Adrenal gland (tissue), 19 donors: Measurements from ENCODE around the gene BSPRY. TPM values are rescaled to one million over a fixed set of nuclear protein-coding genes. Genes with fewer than 3 reads are reported as not detected.

ENCODE experiments used
- DNase-seq, 7 donors: peaks; one replicate each; pipeline ENCODE4 v3.0.0-alpha.2; 2019 to 2020
- H3K27ac ChIP-seq, 5 donors: fragments of 200-600 bp; sonication (generic) in 4 of 5; 1 replicate in 3 of 5; 2 replicates in 2 of 5; pipeline versions ENCODE4 v1.5.1 to v1.8.0; 2016 to 2020; ENCODE audit warnings: mild to moderate bottlenecking in 1 of 5
- H3K27me3 ChIP-seq: fragments of 200-600 bp; 2 replicates; pipeline ENCODE4 v1.8.0; 2021
- H3K36me3 ChIP-seq, 2 donors: fragments of 200-600 bp; replicated peaks in 1 of 2; 1 replicate in 1 of 2; 2 replicates in 1 of 2; pipeline versions ENCODE4 v1.5.1 to v1.8.0; 2018 to 2022
- H3K4me1 ChIP-seq, 2 donors: fragments of 200-600 bp; replicated peaks in 1 of 2; 1 replicate in 1 of 2; 2 replicates in 1 of 2; pipeline versions ENCODE4 v1.5.1 to v1.8.0; 2018 to 2021
- H3K4me3 ChIP-seq, 4 donors: fragments of 200-600 bp; sonication (generic) in 3 of 4; one replicate each; pipeline ENCODE4 v1.5.1; 2016 to 2018
- H3K9me3 ChIP-seq, 3 donors: fragments of 200-600 bp; sonication (generic) in 1 of 3; replicated peaks in 1 of 3; 1 replicate in 2 of 3; 2 replicates in 1 of 3; pipeline versions ENCODE4 v1.5.1 to v1.8.0; 2016 to 2021
- POLR2A ChIP-seq, 2 donors: fragments of 450-650 bp; IDR thresholded peaks; one replicate each; pipeline ENCODE4 v1.6.1; 2017; ENCODE audit warnings: antibody characterized with exemption in 2 of 2, mild to moderate bottlenecking in 2 of 2, moderate library complexity in 1 of 2
- WGBS, 4 donors: extraction: QIAGEN DNeasy Blood & Tissue Kit in 2 of 4; methylation state at CpG; one replicate each; pipeline versions ENCODE4 v1.1.5 to v1.1.7; 2013 to 2017; 5-methylcytosine and 5-hydroxymethylcytosine counted together
- intact Hi-C, 2 donors: fragments of 100-400 bp; cut with DNase I; formaldehyde crosslinking; loops; one replicate each; pipeline versions ENCODE4 v1.14.1 to v1.15.0; 2022 to 2023
- long read RNA-seq, 10 donors: library from polyadenylated mRNA in 3 of 10; unstranded in 2 of 10; stranded (forward) in 1 of 10; transcript quantifications; one replicate each; pipeline ENCODE4 v2.0.0 and lab custom pipeline, GENCODE V29; 2021 to 2026
- polyA plus RNA-seq, 3 donors: library from polyadenylated mRNA; stranded (reverse); fragments of 200-250 nt in 2 of 3; fragments of 350-450 nt in 1 of 3; fragmentation: Illumina TruSeq in 1 of 3; extraction: RNeasy Lipid Tissue Mini Kit (QIAGEN cat#74804) in 1 of 3; gene quantifications; one replicate each; pipeline ENCODE4 v1.2.3, GENCODE V29; 2013 to 2014
- total RNA-seq, 9 donors: library from RNA; depleted of rRNA in 4 of 9; stranded (reverse); fragments of >200 nt in 4 of 9; fragments of 120-200 nt in 1 of 9; fragmentation: NEBNext Ultra II Directional in 1 of 9; extraction: Animal tissue kit (Norgen Biotek cat#: 25700) in 1 of 9; gene quantifications; one replicate each; pipeline versions ENCODE4 v1.1.0 to v1.2.4, GENCODE V29; 2013 to 2023
- TF ChIP-seq, protein P1 (sequence below), 6 experiments: fragments of 450-650 bp in 4 of 6; fragments of 200-600 bp in 2 of 6; sonication (generic) in 1 of 6; IDR thresholded peaks; 1 replicate in 5 of 6; 2 replicates in 1 of 6; pipeline versions ENCODE4 v1.5.1 to v1.8.0; 2016 to 2021; ENCODE audit warnings: antibody characterized with exemption in 6 of 6, mild to moderate bottlenecking in 2 of 6, moderate library complexity in 1 of 6
- donor health status: healthy with polysubstance abuse.
- donor health status: Bipolar disorder and iron deficiency.
- donor health status: DM: yes; HTN: yes; CAD: no.
- donor health status: DM: no; HTN: no; CAD: no.
- donor health status: DM: no; HTN: no; CAD: no.
- donor health status: DM: yes; HTN: yes; CAD: no.

The BSPRY gene
- total RNA-seq (10 to 100 TPM in 2 of 9 donors, 1 to 10 TPM in 6, under 1 TPM in 1; 0.89 to 18.6 (median 5.2) TPM), polyA plus RNA-seq (1 to 10 TPM; 1.4 to 3.2 (median 1.5) TPM)
- long read RNA-seq, donor 1, partial matches to known transcripts = 59 of 88 reads
- long read RNA-seq, donor 1, other reads (novel, unspliced or antisense) = 29 of 88 reads
- long read RNA-seq, donor 2 = 0 reads
- long read RNA-seq, donor 3 = 0 reads
- long read RNA-seq, donor 4, transcript BSPRY-201 (6 exons, 2,339 nt) = major isoform, 5 of 8 reads
- long read RNA-seq, donor 4, partial matches to known transcripts = 2 of 8 reads
- long read RNA-seq, donor 4, other reads (novel, unspliced or antisense) = 1 of 8 reads
- long read RNA-seq, donor 5, transcript BSPRY-201 (6 exons, 2,339 nt) = major isoform, 21 of 27 reads
- long read RNA-seq, donor 5, partial matches to known transcripts = 3 of 27 reads
- long read RNA-seq, donor 5, other reads (novel, unspliced or antisense) = 1 of 27 reads
- long read RNA-seq, donor 6, partial matches to known transcripts = 0 of 1 reads
- long read RNA-seq, donor 6, other reads (novel, unspliced or antisense) = 1 of 1 reads
- long read RNA-seq, donor 7 = 0 reads
- long read RNA-seq, donor 8, partial matches to known transcripts = 110 of 137 reads
- long read RNA-seq, donor 8, other reads (novel, unspliced or antisense) = 26 of 137 reads
- long read RNA-seq, donor 9, partial matches to known transcripts = 0 of 1 reads
- long read RNA-seq, donor 9, other reads (novel, unspliced or antisense) = 0 of 1 reads
- long read RNA-seq, donor 10, partial matches to known transcripts = 21 of 21 reads
- long read RNA-seq, donor 10, other reads (novel, unspliced or antisense) = 0 of 21 reads

DNA sequence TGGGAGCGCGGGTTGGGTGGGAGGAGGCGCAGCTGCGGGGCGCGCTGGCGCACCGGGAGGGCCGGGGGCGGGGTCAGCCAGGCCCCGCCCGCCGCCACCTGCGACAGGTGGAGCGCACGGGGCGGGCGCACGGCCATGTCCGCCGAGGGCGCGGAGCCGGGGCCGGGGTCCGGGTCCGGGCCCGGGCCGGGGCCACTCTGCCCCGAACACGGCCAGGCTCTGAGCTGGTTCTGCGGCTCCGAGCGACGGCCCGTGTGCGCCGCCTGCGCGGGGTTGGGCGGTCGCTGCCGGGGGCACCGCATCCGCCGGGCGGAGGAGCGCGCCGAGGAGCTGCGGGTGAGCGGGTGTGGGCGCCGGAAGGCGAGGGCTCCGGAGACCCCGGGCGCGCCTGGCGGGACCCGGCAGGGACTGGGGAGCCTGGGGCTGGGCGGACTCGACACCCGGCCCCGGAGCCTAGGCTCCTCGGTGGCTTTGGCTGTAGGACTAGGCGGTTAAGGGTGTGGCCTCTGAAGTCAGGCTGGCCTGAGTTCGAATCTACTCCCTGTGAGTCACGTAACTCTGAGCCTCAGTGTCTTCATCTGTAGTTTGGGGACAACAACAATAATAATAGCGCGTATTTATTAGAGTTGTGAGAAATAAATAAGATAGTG lies at the start of gene BSPRY:
TSS of gene BSPRY (plus strand) at position 97 of the 650 bp plus-strand sequence. CDS start at position 136, 39 bp downstream.
- Histone ChIP-seq H3K4me1 (peaks cover 0 to 7% of the 10 kb centered on the region in 2 donors), H3K27ac (no peak within 1 kb of the TSS), H3K9me3 (no peaks in the 10 kb centered on the region), H3K4me3 (peak within 1 kb of the TSS in 2 of 4 donors; percentile 27 to 85), H3K36me3 (no peaks in the 10 kb centered on the region), H3K27me3 (no peaks in the 10 kb centered on the region)
- DNase-seq = peak in 1 of 7 donors; percentile 42
- TF ChIP-seq, protein P1, sequence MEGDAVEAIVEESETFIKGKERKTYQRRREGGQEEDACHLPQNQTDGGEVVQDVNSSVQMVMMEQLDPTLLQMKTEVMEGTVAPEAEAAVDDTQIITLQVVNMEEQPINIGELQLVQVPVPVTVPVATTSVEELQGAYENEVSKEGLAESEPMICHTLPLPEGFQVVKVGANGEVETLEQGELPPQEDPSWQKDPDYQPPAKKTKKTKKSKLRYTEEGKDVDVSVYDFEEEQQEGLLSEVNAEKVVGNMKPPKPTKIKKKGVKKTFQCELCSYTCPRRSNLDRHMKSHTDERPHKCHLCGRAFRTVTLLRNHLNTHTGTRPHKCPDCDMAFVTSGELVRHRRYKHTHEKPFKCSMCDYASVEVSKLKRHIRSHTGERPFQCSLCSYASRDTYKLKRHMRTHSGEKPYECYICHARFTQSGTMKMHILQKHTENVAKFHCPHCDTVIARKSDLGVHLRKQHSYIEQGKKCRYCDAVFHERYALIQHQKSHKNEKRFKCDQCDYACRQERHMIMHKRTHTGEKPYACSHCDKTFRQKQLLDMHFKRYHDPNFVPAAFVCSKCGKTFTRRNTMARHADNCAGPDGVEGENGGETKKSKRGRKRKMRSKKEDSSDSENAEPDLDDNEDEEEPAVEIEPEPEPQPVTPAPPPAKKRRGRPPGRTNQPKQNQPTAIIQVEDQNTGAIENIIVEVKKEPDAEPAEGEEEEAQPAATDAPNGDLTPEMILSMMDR (IDR thresholded peaks at IDR 0.05) = no peak
- no peak for TF ChIP-seq POLR2A (IDR thresholded peaks at IDR 0.05)
- intact Hi-C loops = no loop called here
- WGBS, 4 donors = 0 to 9% (median 1%) methylated on average over 5 to 71 of the region's 71 CpGs

DNA sequence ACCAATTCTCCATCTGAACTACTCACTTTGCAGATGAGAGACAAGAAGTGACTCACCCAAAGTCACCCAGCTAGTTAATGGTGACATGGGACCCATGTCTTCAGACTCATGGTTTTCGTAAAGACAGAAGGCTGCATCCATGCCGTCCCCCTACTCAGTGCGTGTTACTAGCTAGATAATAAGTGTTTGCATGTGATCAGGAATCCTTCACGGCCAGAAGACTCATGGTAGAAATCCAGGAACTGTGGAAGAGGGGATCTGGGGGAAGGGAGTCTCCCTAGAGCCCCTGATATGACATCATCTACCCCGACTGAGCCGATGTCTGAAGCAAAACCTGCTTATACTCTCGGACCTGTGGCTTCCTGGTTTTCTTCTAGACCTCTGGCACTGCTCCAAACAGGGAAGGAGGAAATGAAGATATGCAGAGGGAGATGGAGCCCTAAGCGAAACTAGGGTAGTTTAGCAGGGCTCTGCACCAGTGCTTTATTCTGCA lies 49.5 kb upstream of the BSPRY start:
- intact Hi-C loops = loop anchor here in 1 of 2 donors (10.0 kb wide), 1 partner anchor 105 kb away; the partner anchor contains the start of gene ALAD
- H3K27me3 ChIP-seq = no peaks in the 10 kb centered on the region
- WGBS, 4 donors = 48 to 57% (median 55%) methylated on average over 8 of the region's 8 CpGs
- H3K9me3 ChIP-seq = no peaks in the 10 kb centered on the region
- no peak overlapping the region for H3K27ac ChIP-seq
- no peaks in the 10 kb centered on the region for H3K36me3 ChIP-seq
- TF ChIP-seq, protein P1 (IDR thresholded peaks at IDR 0.05) = no peak
- TF ChIP-seq POLR2A (IDR thresholded peaks at IDR 0.05) = no peak
- no peaks in the 10 kb centered on the region for H3K4me1 ChIP-seq
- DNase-seq = peak in 2 of 7 donors; percentile 31 to 34
- H3K4me3 ChIP-seq = no peak overlapping the region

DNA sequence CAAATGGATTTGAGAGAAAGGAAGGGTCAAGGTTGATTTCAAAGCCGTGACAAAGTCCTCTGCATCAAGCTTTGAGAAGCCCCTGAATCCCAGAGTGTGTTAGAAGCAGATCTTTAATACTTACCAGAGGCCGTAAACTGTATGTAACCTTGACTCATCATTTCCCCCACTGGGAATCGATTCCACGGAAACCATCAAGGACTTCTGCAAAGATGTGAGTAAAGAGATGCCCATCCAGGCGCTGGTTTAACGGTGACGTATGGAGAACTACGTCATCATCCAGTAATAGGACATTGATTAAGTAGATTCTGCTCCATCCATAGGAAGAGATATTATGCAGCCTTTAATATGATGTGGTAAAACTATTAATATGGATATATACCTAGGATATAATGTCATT lies 47.8 kb upstream of the BSPRY start:
- Histone ChIP-seq H3K27me3 (no peaks in the 10 kb centered on the region), H3K9me3 (no peaks in the 10 kb centered on the region), H3K4me3 (no peak overlapping the region), H3K27ac (no peak overlapping the region), H3K4me1 (no peaks in the 10 kb centered on the region), H3K36me3 (no peaks in the 10 kb centered on the region)
- intact Hi-C loops = loop anchor here in 1 of 2 donors (10.0 kb wide), 1 partner anchor 103 kb away; the partner anchor contains the start of gene ALAD
- WGBS, 4 donors = 67 to 76% (median 69%) methylated on average over 8 of the region's 8 CpGs
- DNase-seq = no peak
- TF ChIP-seq, protein P1 (IDR thresholded peaks at IDR 0.05) = no peak
- TF ChIP-seq POLR2A (IDR thresholded peaks at IDR 0.05) = no peak
